Stimulated activated CD4-positive, alpha-beta T cell treated with anti-CD3 and anti-CD28 coated beads, Interleukin-15, amount 100 ng/mL, for 48 hours (primary cell): ENCODE measurements around the gene IBTK.
"Not testable (repeated sequence)": the region's sequence is repeated elsewhere in the genome, so short reads cannot be mapped to it uniquely, and the experiment has no call there.

Source experiments
- DNase-seq, 2 donors: peaks; one replicate each; pipeline ENCODE4 v3.0.0-alpha.2; 2020; ENCODE audit warnings: low read depth in 2 of 2

Gene IBTK, protein sequence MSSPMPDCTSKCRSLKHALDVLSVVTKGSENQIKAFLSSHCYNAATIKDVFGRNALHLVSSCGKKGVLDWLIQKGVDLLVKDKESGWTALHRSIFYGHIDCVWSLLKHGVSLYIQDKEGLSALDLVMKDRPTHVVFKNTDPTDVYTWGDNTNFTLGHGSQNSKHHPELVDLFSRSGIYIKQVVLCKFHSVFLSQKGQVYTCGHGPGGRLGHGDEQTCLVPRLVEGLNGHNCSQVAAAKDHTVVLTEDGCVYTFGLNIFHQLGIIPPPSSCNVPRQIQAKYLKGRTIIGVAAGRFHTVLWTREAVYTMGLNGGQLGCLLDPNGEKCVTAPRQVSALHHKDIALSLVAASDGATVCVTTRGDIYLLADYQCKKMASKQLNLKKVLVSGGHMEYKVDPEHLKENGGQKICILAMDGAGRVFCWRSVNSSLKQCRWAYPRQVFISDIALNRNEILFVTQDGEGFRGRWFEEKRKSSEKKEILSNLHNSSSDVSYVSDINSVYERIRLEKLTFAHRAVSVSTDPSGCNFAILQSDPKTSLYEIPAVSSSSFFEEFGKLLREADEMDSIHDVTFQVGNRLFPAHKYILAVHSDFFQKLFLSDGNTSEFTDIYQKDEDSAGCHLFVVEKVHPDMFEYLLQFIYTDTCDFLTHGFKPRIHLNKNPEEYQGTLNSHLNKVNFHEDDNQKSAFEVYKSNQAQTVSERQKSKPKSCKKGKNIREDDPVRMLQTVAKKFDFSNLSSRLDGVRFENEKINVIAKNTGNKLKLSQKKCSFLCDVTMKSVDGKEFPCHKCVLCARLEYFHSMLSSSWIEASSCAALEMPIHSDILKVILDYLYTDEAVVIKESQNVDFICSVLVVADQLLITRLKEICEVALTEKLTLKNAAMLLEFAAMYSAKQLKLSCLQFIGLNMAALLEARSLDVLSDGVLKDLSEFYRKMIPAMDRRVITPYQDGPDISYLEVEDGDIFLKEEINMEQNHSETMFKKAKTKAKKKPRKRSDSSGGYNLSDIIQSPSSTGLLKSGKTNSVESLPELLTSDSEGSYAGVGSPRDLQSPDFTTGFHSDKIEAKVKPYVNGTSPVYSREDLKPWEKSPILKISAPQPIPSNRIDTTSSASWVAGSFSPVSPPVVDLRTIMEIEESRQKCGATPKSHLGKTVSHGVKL (N-terminal part only)

DNA sequence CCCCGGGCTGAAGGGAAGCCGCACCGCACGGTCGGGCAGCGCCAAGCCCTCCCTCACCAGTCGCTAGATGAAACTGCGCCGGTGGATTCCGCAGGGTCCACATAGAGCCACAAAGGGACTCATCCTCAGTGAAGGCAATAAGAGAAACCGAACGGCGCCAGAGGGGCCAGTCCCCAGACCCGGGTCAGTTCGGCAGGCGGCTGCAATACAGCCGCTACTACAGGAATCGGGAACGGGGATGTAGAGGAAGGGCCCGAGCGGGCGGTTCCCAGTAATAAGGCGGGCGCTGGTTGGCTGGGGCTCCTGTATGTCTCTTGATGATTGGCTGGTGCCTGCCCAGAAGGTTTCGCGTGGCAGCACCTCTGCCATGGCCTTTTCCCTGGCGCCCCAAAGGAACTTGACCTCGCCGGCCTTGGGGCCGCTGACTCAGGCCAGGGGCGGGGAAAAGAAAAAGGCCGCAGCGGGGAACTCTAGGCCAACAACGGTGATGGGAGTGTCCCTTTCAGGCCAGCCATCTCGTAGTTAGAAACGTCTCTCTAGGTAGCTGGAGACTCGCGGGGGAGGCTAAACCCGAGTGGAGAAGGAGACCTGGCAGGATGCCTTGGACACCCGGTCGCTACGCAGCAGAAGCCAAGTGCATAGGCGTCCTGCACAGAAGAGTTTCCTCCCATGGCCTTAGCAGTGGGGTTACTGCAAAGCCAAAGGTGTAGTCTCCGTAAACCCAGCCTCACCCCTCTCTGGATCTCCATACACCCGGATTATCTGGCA lies at the start of gene IBTK:
IBTK (minus strand) TSS at position 240 of the 768 bp plus-strand sequence. CDS start 7,258 bp downstream, outside the sequence.
- DNase-seq = peak; percentile 81 to 83

DNA sequence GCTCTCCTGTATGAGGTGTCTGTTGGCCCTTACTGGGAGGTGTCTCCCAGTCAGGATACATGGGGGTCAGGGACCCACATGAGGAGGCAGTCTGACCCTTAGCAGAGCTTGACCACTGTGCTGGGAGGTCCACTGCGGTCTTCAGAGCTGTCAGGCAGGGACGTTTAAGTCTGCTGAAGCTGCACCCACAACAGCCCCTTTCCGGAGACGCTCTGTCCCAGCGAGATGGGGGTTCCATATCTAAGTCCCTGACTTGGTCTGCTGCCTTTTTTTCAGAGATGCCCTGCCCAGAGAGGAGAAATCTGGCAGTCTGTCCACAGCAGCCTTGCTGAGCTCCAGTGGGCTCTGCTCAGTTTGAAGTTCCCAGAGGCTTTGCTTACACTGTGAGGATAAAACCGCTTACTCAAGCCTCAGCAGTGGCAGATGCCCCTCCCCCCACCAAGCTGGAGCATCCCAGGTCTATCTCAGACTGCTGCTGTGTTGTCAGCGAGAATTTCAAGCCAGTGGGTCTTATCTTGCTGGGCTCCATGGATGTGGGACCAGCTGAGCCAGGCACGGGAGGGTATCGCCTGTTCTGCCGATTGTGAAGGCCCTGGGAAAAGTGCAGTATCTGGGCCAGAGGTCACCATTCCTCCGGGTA lies 36.3 kb upstream of the IBTK start:
- DNase-seq = no peak

DNA sequence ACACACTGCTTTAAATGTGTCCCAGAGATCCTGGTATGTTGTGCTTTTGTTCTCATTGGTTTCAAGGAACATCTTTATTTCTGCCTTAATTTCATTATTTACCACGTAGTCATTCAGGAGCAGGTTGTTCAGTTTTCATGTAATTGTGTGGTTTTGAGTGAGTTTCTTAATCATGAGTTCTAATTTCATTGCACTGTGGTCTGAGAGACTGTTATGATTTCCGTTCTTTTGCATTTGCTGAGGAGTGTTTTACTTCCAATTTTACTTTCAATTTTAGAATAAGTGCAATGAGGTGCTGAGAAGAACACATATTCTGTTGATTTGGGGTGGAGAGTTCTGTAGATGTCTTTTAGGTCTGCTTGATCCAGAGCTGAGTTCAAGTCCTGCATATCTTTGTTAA lies 34.0 kb upstream of the IBTK start:
- not testable (repeated sequence) for DNase-seq

DNA sequence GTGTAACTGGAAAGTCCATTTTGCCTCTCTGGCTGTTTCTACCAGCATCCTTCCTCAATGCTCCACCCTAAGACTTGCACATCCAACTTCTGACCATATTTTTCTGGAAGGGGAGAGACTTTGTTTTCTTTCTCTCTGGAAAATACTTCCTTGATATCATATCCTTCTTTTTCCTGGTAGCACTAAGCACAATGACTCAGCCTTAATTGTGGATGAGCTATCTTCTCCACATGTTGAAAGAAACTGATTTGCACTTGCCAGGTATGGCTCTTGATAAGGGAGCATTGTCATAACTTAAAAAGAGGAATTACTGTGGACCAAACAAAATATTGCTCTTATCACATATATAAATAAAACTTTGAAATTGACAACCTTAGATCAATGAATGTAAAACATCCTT lies 30.1 kb upstream of the IBTK start:
- no peak for DNase-seq

DNA sequence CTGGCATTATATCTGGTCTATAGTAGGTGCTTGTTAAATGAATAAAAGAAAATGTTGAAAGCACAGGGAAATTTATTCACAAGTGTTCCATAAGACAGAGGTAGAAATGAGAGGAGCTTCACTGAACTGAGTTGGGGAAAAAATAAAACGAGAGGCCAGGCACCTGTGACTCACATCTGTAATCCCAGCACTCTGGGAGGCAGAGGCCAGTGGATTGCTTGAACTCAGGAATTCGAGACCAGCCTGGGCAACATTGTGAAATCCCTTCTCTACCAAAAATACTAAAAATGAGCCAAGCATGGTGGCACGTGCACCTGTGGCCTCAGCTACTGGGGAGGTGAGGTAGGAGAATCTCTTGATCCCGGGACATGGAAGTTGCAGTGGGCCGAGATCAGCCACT lies 28.1 kb upstream of the IBTK start:
- no peak for DNase-seq

DNA sequence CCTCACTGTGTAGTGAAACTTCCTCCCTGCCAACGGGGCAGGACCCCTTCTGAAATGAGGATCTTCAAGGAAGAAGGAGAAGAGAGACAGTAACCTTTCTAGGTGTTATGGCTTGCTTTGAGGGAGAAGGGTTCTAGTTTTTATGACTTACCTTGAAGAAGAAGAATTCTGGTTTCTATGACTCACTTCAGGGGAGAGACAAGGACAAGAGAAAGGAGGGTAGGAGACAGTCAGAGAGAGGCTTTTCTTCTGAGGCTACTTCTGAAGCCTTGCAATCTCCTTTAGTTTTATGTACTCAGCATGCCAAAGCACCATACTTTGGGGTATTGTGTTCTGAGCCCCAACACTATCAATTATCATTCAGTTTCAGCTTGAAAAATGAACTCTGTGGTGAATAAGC lies 25.8 kb upstream of the IBTK start:
- no peak for DNase-seq

DNA sequence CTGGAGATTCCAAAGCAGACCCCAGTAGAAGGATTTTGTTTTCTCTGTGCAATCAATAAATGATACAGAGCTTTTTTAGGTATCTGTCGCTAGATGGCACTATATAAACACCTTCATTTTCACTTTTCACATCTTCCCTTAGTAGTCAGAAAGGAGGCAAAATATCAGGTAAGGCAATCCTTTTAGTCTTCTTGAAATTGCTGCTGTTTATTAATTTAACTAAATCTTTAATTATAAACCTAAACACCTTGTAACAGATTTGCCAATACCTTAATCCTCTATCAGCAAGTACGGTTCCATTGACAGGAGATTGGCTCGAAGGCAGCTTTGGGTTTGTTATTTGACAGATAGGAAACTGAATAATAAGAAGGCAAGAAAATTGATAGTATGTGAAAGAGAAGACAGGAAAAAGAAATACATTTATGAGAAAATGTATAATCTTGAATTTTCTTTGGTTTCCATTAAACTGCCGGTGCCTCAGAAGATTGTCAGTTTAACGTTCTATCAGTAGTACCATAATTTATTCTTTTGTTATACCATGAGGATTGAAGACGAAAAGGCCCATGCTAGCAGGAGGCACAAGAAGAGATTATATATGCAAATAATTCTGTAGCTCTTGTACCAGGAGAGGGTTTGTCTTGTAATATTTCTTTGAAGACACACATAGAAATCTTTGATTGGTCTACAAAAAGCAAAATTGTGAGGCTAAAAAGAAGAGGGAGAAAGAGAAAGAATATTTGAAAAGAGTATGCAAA lies 23.5 kb upstream of the IBTK start:
- no peak for DNase-seq

DNA sequence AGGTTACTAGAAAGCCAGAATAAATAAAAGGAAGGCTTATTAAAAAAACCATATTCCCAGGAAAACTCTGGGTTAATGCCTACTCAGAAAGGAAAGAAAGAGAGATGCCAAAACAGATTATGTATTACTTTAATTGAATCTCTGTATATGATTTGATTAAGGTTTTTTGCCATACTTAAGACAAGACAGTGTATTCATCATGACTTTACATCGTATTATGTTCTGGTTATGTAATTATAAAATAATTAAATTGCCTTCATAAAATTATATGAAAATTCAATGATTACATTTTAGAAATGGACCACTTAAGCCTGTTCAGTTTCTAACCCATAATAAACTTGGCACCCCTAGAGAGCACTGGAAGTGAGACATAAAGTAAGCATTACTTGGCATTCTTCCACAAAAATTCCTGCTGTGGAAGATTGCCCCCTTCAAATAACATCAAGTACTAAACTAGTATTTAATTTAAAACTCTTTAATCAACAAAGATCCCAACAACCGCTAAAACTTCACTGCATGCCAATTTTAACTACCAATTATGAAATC lies 20.8 kb upstream of the IBTK start:
- DNase-seq = no peak

DNA sequence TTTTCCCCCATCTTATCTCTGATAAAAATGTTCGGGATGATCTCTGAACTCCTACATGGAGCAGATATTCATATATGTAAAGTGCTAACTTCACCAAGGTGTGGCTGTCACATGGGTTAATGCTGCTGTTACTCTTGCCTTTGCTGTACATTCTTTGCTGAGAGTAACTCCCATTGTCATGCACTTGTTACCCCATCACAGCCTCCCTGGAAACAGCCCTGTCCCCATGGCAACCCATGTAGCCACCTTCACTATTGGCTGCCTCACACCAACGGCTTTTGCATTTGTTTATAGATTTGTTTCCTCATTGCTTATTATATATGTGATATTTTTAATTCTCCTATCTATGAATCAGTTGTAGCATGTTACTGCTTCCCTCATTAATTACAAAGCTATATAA lies 17.3 kb upstream of the IBTK start:
- no peak for DNase-seq

DNA sequence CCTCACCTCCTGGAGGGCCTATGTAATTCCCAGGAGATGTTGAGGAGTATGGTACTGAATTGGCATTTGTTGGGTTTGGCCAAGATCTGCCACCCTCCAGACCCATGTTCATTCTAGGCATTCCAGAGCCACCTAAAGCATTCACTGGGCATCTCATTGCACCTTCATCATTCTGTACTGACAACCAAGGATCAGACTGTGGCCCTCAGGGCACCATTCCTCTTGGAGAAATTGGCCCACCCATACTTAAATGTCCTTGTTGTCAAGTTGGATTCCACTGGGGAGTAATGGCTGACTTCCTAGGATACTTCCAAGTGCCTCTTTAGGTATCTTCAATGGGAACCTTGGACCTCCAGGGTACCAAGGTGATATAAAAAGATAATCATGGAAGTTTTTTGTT lies 16.8 kb upstream of the IBTK start:
- DNase-seq = no peak

DNA sequence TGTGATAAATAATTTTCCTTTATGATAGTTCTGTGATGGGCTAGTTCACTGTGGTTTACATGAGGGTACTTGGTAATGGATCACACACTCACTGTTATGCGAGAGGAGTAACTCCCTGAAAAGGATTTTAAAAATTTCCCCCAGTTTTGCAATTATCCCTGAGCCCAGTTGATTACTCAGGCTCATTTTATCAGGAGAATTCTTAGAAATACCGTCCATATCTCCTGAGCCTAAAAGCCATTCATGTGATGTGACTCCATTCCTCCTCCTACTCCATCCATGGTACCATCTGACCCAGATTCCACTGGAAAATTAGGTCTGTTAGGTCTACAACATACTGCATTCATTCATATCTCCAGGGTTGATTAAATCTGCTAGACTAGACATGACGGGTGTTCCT lies 16.4 kb upstream of the IBTK start:
- no peak for DNase-seq

DNA sequence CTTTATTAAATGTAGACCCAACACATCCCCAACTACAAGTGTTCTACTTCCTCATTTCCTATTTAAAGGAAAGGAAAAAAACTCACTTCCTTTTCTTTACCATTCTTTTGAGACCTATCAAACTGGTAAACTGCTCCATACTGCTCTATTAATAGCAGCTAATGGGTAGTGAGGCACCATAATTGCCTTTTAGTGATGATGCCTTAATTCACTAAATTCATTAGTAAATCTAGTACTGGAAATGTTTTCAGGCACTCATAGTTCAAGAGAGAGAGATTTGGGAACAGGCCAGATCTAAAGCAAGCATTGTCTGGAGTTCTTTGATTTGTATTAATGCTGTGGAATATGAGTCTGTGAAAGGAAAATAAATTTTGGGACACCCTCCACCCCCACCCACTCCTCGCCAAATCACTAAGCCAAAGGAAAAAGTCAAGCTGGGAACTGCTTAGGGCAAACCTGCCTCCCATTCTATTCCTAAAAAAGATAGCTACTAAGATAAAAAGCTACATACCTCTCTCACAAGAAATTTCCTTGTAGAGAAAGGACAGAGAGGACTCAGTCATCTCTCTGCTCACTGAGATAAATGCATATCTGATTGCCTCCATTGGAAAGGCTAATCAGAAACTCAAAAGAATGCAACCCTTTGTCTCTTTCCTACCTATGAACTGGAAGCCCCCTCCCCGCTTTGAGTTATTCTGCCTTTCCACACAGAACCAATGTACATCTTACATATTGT lies 13.6 kb upstream of the IBTK start:
- DNase-seq = no peak

DNA sequence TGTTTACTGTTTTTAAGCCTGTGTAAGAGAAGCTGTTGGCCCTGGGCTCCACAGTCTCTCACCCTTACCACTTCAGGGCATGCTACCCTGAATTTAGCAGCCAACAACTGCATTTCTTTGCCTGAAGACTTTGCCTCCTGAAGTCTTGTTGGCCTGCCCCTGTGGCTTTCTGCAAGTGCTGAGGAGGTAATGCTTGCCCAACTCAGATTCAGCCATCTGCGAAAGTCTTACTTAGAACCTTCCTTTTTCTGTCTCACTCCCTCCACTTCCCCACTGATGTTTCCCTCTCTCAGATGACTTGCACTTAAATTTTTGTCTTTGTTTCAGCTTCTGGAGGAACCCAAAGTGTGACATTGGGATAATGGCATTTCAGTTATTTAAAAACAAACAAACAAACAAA lies 11.8 kb upstream of the IBTK start:
- no peak for DNase-seq

DNA sequence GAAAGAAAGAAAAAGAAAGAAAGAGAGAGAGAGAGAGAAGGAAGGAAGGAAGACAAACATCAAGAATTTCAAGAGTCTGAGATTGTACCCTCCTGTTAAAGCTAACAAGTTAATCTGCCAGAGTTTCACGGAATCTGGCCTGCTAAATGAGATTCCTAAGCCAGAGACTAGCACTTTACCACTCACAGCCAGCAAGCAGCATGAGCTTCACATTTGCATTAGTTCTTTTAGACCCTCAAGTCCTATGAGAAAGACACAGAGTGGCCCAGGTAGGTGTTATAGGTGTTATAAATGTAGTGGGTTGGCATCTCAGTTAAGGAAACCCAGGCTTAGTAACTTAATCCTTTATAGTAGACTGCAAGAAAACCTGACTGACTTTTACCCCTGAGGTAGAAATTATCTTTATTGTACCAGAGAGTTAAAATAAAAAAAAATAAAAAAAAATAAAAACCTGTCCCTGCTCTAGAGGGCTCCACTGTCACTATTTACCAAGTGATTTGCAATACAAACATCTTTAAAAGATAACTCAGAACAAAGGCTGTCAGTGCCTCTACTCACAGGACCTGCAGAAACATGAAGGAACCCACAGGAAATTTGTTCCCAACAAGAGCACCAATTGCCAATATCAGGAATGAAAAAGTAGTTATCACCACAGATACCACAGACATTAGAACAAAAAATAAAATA lies 9.7 kb upstream of the IBTK start:
- no peak for DNase-seq

DNA sequence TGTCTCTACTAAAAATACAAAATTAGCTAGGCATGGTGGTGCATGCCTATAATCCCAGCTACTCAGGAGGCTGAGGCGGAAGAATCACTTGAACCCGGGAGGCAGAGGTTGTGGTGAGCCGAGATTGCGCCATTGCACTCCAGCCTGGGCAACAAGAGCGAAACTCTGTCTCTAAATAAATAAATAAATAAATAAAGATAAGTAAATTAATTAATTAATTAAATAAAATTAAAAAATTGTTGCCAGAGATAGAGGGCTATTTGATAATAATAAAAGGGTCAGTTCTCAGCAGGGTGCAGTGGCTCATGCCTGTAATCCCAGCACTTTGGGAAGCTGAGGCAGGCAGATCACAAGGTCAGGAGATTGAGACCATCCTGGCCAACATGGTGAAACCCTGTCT lies 7.2 kb upstream of the IBTK start:
- not testable (repeated sequence) for DNase-seq

DNA sequence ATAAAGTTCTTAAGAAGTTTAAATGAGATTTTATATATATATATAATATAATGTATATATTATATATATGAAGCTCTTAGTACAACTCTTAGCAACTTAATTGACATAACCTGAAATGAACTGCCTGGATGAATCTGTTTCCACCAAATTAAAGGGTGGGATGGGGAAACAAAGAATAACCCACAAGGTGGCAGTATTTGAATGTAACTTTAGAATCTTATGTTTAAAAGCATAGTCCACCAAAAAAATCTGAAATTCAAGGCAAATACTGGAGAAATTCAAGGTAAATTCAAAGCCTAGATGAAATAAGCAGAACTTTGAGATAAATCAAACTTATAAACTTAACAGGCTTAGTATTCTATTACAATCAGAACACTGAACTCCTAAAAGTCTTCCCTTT lies 4.4 kb upstream of the IBTK start:
- no peak for DNase-seq

DNA sequence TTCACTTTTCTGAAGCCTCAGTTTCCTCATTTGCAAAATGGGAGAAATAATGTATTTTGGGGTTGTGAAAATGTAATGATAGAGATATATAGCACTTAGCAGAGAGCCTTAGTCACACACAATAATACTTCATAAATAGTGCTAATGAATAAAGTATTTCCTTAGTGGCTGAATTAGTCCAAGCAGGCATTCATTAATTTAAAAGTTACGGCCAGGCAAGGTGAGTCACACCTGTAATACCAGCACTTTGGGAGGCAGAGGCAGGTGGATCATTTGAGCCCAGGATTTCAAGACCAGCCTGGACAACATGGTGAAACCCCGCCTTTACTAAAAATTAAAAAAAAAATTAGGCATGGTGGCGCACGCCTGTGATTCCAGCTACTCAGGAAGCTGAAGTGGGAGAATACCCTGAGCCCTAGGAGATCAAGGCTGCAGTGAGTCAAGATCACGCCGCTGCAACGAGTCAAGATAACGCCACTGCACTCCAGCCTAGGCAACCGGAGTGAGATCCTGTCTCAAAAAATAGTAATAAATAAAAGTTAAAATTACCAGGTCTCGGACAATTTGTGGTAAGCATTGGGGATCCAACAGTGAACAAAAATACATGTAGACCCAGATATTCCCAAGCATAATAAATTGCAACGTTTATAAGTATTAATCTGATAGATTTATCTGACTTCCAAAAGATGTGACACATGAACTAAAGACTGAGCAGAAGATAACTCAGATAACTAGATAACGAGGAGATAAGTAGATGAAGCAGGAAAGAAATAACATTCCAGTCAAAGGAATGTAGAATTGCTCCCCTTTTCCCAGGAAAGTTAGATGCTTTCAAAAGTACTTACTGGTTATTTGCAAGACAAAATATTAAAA lies 2.1 kb upstream of the IBTK start:
- DNase-seq = no peak

DNA sequence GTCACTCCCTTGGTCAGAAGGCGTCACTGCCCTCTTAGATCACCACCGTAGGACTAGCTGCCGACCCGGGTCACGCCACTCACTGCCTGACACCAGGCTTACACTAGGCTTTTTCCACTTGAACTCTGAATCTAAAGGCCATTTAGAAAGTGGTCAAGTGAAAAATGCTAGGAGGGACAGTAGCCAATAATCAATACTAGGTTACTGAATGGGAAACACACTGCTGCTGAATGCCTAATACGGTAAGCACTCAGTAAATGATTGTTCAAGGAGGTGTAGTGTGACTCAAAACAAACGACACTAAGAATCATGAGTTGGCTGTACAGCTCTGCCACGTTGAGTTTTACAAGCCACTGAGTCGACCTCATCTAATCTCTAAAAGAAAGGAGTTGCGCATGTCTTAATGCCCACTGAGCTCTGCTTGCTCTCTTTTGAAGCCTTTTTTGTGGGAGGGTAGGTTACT lies 760 bp upstream of the IBTK start:
- DNase-seq = no peak
